IMR-90 (cell line): Measurements from ENCODE around the gene TOM1. TPM values are rescaled to one million over a fixed set of nuclear protein-coding genes. Genes with fewer than 3 reads are reported as not detected.

Experiments used
- ATAC-seq: fragments of 200-7000 bp; cut with Tn5 transposase; 2 replicates; pipeline ENCODE4 v1.9.1; 2020; ENCODE audit warnings: low read depth, mild to moderate bottlenecking, moderate library complexity
- BruUV-seq: library from RNA; stranded (reverse); fragments of 400-500 nt; replicated peaks from 2 replicates; lab custom pipeline; 2021; lab: Mats Ljungman, UMichigan
- CTCF ChIA-PET: fragments of 300-600 bp; formaldehyde crosslinking; extraction: SDS; loops from one replicate; lab custom pipeline; 2021; ENCODE audit warnings: antibody characterized with exemption; lab: Yijun Ruan, JAX
- POLR2A ChIA-PET: fragments of 300-600 bp; sonication (Branson Sonifier 250); formaldehyde crosslinking; loops from one replicate; lab custom pipeline; 2022; ENCODE audit warnings: antibody characterized with exemption; ENCODE audit not compliant: unreplicated experiment; lab: Charles Lee
- DNase-seq: peaks from one replicate; pipeline ENCODE4 v3.0.0; 2013
- H2AFZ ChIP-seq: replicated peaks from 2 replicates; pipeline ENCODE3; 2013; ENCODE audit warnings: low read length, mild to moderate bottlenecking; ENCODE audit not compliant: poor library complexity
- H2AK5ac ChIP-seq: 2 replicates; pipeline ENCODE4 v1.6.1; 2013; ENCODE audit warnings: low read depth, low read length, inconsistent platforms
- H2AK9ac ChIP-seq: replicated peaks from 2 replicates; pipeline ENCODE3; 2013; ENCODE audit warnings: mild to moderate bottlenecking, low read depth, low read length, moderate library complexity; ENCODE audit not compliant: poor library complexity
- H2BK120ac ChIP-seq: 2 replicates; pipeline ENCODE4 v1.6.1; 2013; ENCODE audit warnings: low read depth, low read length, inconsistent platforms
- H2BK15ac ChIP-seq: 3 replicates; pipeline ENCODE4 v1.6.1; 2013; ENCODE audit warnings: low read depth, low read length, inconsistent platforms
- H2BK20ac ChIP-seq: 2 replicates; pipeline ENCODE4 v1.6.1; 2013; ENCODE audit warnings: low read depth, mild to moderate bottlenecking, inconsistent platforms, low read length, moderate library complexity
- H2BK5ac ChIP-seq: 2 replicates; pipeline ENCODE4 v1.6.1; 2013; ENCODE audit warnings: mild to moderate bottlenecking, low read depth, low read length, inconsistent platforms; ENCODE audit not compliant: poor library complexity, severe bottlenecking
- H3K14ac ChIP-seq: replicated peaks from 2 replicates; pipeline ENCODE4 v1.6.1; 2013; ENCODE audit warnings: low read depth, low read length, inconsistent platforms
- H3K18ac ChIP-seq: 2 replicates; pipeline ENCODE4 v1.6.1; 2013; ENCODE audit warnings: low read depth, low read length, control low read depth
- H3K23ac ChIP-seq: 2 replicates; pipeline ENCODE4 v1.6.1; 2013; ENCODE audit warnings: low read depth, low read length, inconsistent platforms
- H3K27ac ChIP-seq: 2 replicates; pipeline ENCODE4 v1.5.1; 2013; ENCODE audit warnings: mild to moderate bottlenecking, control low read depth, low read length; ENCODE audit not compliant: insufficient read depth
- H3K27me3 ChIP-seq: 2 replicates; pipeline ENCODE4 v1.6.1; 2013; ENCODE audit warnings: low read length; ENCODE audit not compliant: control insufficient read depth, insufficient read depth
- H3K36me3 ChIP-seq: 2 replicates; pipeline ENCODE4 v1.6.1; 2013; ENCODE audit warnings: low read length, mixed read lengths; ENCODE audit not compliant: control insufficient read depth, insufficient read depth
- H3K4ac ChIP-seq: 2 replicates; pipeline ENCODE4 v1.6.1; 2013; ENCODE audit warnings: low read depth, low read length, inconsistent platforms
- H3K4me1 ChIP-seq: 2 replicates; pipeline ENCODE4 v1.6.1; 2013; ENCODE audit warnings: low read length, mixed read lengths; ENCODE audit not compliant: control insufficient read depth, insufficient read depth
- H3K4me2 ChIP-seq: 2 replicates; pipeline ENCODE4 v1.6.1; 2013; ENCODE audit warnings: low read depth, mild to moderate bottlenecking, control low read depth, low read length, moderate library complexity
- H3K4me3 ChIP-seq: 2 replicates; pipeline ENCODE4 v1.5.1; 2013; ENCODE audit warnings: low read depth, mild to moderate bottlenecking, control low read depth, low read length, moderate library complexity; ENCODE audit not compliant: insufficient read depth
- H3K56ac ChIP-seq: 2 replicates; pipeline ENCODE4 v1.6.1; 2013; ENCODE audit warnings: low read length, inconsistent platforms; ENCODE audit not compliant: insufficient read depth; ENCODE audit errors: extremely low read depth
- H3K79me1 ChIP-seq, 2 experiments: 2 replicates each; pipeline ENCODE4 v1.6.1; 2013; ENCODE audit warnings: low read length in 2 of 2, inconsistent platforms in 1 of 2, low read depth in 1 of 2
- H3K9ac ChIP-seq: 2 replicates; pipeline ENCODE4 v1.6.1; 2013; ENCODE audit warnings: low read depth, low read length, control low read depth
- H3K9me1 ChIP-seq: 2 replicates; pipeline ENCODE4 v1.6.1; 2013; ENCODE audit warnings: low read length, inconsistent platforms; ENCODE audit not compliant: insufficient read depth
- H3K9me3 ChIP-seq: 2 replicates; pipeline ENCODE4 v1.6.1; 2013; ENCODE audit warnings: low read length; ENCODE audit not compliant: control insufficient read depth, insufficient read depth
- H4K20me1 ChIP-seq: 2 replicates; pipeline ENCODE4 v1.6.1; 2013; ENCODE audit warnings: low read length, inconsistent platforms; ENCODE audit not compliant: insufficient read depth
- H4K5ac ChIP-seq: 2 replicates; pipeline ENCODE4 v1.6.1; 2013; ENCODE audit warnings: mild to moderate bottlenecking, low read depth, low read length, control low read depth
- H4K8ac ChIP-seq, 2 experiments: 2 replicates each; pipeline ENCODE4 v1.6.1; 2013; ENCODE audit warnings: low read depth in 2 of 2, low read length in 2 of 2, control low read depth in 1 of 2, inconsistent platforms in 1 of 2
- H4K91ac ChIP-seq: 2 replicates; pipeline ENCODE4 v1.6.1; 2013; ENCODE audit warnings: low read depth, low read length, inconsistent platforms; ENCODE audit not compliant: insufficient read depth
- BHLHE40 ChIP-seq: fragments of 150-350 bp; IDR thresholded peaks from 2 replicates; pipeline ENCODE4 v1.6.1; 2016; ENCODE audit warnings: mild to moderate bottlenecking, low read depth, low read length
- MAZ ChIP-seq: IDR thresholded peaks from 2 replicates; pipeline ENCODE4 v1.6.1; 2012; ENCODE audit warnings: low read depth, mild to moderate bottlenecking, low read length, improper control_type of control experiment, moderate library complexity, borderline replicate concordance
- RAD21 ChIP-seq: IDR thresholded peaks from 2 replicates; pipeline ENCODE4 v1.6.1; 2012; ENCODE audit warnings: low read length, improper control_type of control experiment
- RCOR1 ChIP-seq: IDR thresholded peaks from 2 replicates; pipeline ENCODE4 v1.6.1; 2012; ENCODE audit warnings: mild to moderate bottlenecking, low read length, improper control_type of control experiment; ENCODE audit not compliant: insufficient replicate concordance
- WGBS, 2 experiments: methylation state at CpG; one replicate each; pipeline versions ENCODE4 v1.1.5 to v1.1.7; 2013; ENCODE audit warnings: missing lambda C conversion rate in 2 of 2; ENCODE audit not compliant: insufficient read length in 1 of 2; ENCODE audit errors: extremely low coverage in 2 of 2; 5-methylcytosine and 5-hydroxymethylcytosine counted together
- dilution Hi-C: fragments of 300-500 bp; cut with HindIII; formaldehyde crosslinking; loops from one replicate; pipeline ENCODE4 v1.14.3; 2018; ENCODE audit warnings: low sequenced_read_pairs; ENCODE audit not compliant: unreplicated experiment
- in situ Hi-C: fragments of 300-500 bp; cut with MboI; formaldehyde crosslinking; loops from 3 replicates; pipeline ENCODE4 v1.14.3; 2019; ENCODE audit warnings: low sequenced_read_pairs, inconsistent platforms, mixed read lengths
- intact Hi-C: fragments of 100-400 bp; cut with micrococcal nuclease; formaldehyde crosslinking; loops from 2 replicates; pipeline ENCODE4 v1.10.0; 2022
- polyA plus RNA-seq, 3 experiments: library from polyadenylated mRNA; depleted of rRNA; stranded (reverse); fragments of >200 nt; gene quantifications; 2 replicates each; pipeline ENCODE4 v1.2.3, GENCODE V29; 2012; ENCODE audit warnings: low replicate concordance in 1 of 3
- total RNA-seq: library from RNA; depleted of rRNA; stranded (reverse); fragments of >200 nt; gene quantifications from 2 replicates; pipeline ENCODE4 v1.2.3, GENCODE V29; 2012

The TOM1 gene
- total and polyA plus RNA-seq, 2 of the 4 experiments (the other 2 are of a cell fraction) = 38.0 to 46.4 TPM

DNA sequence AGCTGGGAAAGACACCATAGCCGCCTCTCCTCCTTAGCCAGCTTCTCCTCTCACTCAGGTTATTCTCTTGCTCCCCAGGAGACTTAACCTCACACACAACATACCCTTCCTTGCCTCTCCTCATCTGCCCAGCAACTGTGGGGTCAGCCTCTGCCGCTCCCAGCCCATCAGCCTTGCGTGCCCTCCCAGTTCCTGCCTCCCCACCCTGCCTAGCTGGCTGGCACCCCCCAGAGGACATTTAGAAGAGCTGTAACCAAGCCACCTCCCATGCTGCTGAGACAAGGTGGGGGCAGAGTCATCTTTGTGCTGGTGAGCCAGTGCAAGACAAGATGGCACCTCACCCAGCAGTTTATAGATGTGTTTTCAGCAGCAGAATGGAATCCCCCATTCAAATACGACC is 38.2 kb downstream of the TOM1 start:
- intact Hi-C loops (no loop called here), in situ Hi-C loops (no loop called here), dilution Hi-C loops (no loop called here)
- no peak overlapping the region for H2AFZ ChIP-seq
- no peak for DNase-seq
- H3K9me1 ChIP-seq = no peaks in the 10 kb centered on the region
- POLR2A ChIA-PET = no interaction called here
- H4K20me1 ChIP-seq = no peaks in the 10 kb centered on the region
- no peaks in the 10 kb centered on the region for H3K4me1 ChIP-seq
- no peak overlapping the region for H2AK9ac ChIP-seq
- no peak overlapping the region for H3K9ac ChIP-seq
- TF ChIP-seq RAD21 (no peak), RCOR1 (no peak), MAZ (no peak), BHLHE40 (no peak)
- H3K23ac ChIP-seq = no peak overlapping the region
- H2AK5ac ChIP-seq = no peak overlapping the region
- no peak for ATAC-seq
- no peak overlapping the region for H3K4ac ChIP-seq
- no peak overlapping the region for H3K14ac ChIP-seq
- H3K18ac ChIP-seq = no peak overlapping the region
- no peaks in the 10 kb centered on the region; a peak in 1 of 4 replicates for H3K79me1 ChIP-seq
- no TSS peak for BruUV-seq
- H3K4me3 ChIP-seq = no peak overlapping the region
- CTCF ChIA-PET = no interaction called here
- peaks cover 81% of the 10 kb centered on the region for H3K36me3 ChIP-seq
- 63% methylated on average over 1 of the region's 4 CpGs; no CpG with 5 or more reads in 1 of the 2 experiments for WGBS, 2 experiments
- no peak overlapping the region for H4K8ac ChIP-seq
- no peaks in the 10 kb centered on the region for H3K9me3 ChIP-seq
- no peak overlapping the region for H4K5ac ChIP-seq
- H2BK5ac ChIP-seq = no peak overlapping the region
- H2BK15ac ChIP-seq = no peak overlapping the region
- no peak overlapping the region for H3K27ac ChIP-seq
- no peaks in the 10 kb centered on the region for H3K27me3 ChIP-seq
- H3K4me2 ChIP-seq = no peak overlapping the region
- no peak overlapping the region for H3K56ac ChIP-seq
- no peak overlapping the region for H2BK120ac ChIP-seq
- H4K91ac ChIP-seq = no peak overlapping the region
- no peak overlapping the region for H2BK20ac ChIP-seq
